Mesodermal cell (in vitro differentiated cells): ENCODE results near the gene FGFR3.

Source experiments
- H3K27ac ChIP-seq: 2 replicates; pipeline ENCODE4 v1.7.0; 2013; ENCODE audit warnings: mild to moderate bottlenecking, low read depth, low read length, moderate library complexity; ENCODE audit not compliant: severe bottlenecking
- H3K36me3 ChIP-seq: 2 replicates; pipeline ENCODE4 v1.7.1; 2013; ENCODE audit warnings: mild to moderate bottlenecking, low read length, moderate library complexity; ENCODE audit not compliant: control insufficient read depth, insufficient read depth
- H3K4me1 ChIP-seq: one replicate; pipeline ENCODE4 v1.7.1; 2013; ENCODE audit warnings: mild to moderate bottlenecking, low read length; ENCODE audit not compliant: insufficient read depth, control insufficient read depth, poor library complexity, severe bottlenecking
- H3K4me3 ChIP-seq: 2 replicates; pipeline ENCODE4 v1.7.0; 2013; ENCODE audit warnings: low read length, control low read depth, mild to moderate bottlenecking; ENCODE audit not compliant: insufficient read depth, poor library complexity, severe bottlenecking; ENCODE audit errors: extremely low read depth
- H3K9me3 ChIP-seq: 2 replicates; pipeline ENCODE4 v1.7.1; 2013; ENCODE audit warnings: mild to moderate bottlenecking, low read length, moderate library complexity; ENCODE audit not compliant: control insufficient read depth
- WGBS, 2 experiments: methylation state at CpG; one replicate each; pipeline ENCODE4 v1.1.5; 2013; ENCODE audit warnings: missing lambda C conversion rate in 2 of 2; ENCODE audit not compliant: insufficient coverage in 2 of 2; 5-methylcytosine and 5-hydroxymethylcytosine counted together

The FGFR3 gene

GRCh38 chr4:1763550-1764080 is 29.5 kb upstream of the FGFR3 start:
- WGBS, 2 experiments: 56 to 67% methylated on average over 32 to 36 of the region's 36 CpGs
- no peaks in the 10 kb centered on the region for H3K36me3 ChIP-seq
- no peak overlapping the region for H3K4me3 ChIP-seq
- H3K27ac ChIP-seq: no peak overlapping the region
- H3K4me1 ChIP-seq: peaks cover 8% of the 10 kb centered on the region
- no peaks in the 10 kb centered on the region for H3K9me3 ChIP-seq

- Histone ChIP-seq H3K36me3 (no peaks in the 10 kb centered on the region), H3K9me3 (no peaks in the 10 kb centered on the region), H3K4me3 (no peak overlapping the region), H3K27ac (no peak overlapping the region), H3K4me1 (peaks cover 8% of the 10 kb centered on the region)
- 93 to 100% methylated on average over 3 to 8 of the region's 9 CpGs for WGBS, 2 experiments
Measured at GRCh38 chr4:1764670-1765069, 28.4 kb upstream of the FGFR3 start.

GRCh38 chr4:1765409-1766072 is 27.6 kb upstream of the FGFR3 start:
- WGBS, 2 experiments: 74 to 78% methylated on average over 5 to 10 of the region's 10 CpGs

GRCh38 chr4:1766106-1767060 is 26.7 kb upstream of the FGFR3 start:
- H3K27ac ChIP-seq: peak overlapping the region; percentile 29
- no peaks in the 10 kb centered on the region for H3K36me3 ChIP-seq
- 11 to 18% methylated on average over 26 to 35 of the region's 41 CpGs for WGBS, 2 experiments
- peak overlapping the region; percentile 19 for H3K4me3 ChIP-seq
- H3K9me3 ChIP-seq: no peaks in the 10 kb centered on the region
- peaks cover 8% of the 10 kb centered on the region for H3K4me1 ChIP-seq

More at GRCh38 chr4:1765409-1766072, 27.6 kb upstream of the FGFR3 start:
- Histone ChIP-seq H3K27ac (no peak overlapping the region), H3K36me3 (no peaks in the 10 kb centered on the region), H3K4me3 (no peak overlapping the region), H3K4me1 (peaks cover 8% of the 10 kb centered on the region), H3K9me3 (no peaks in the 10 kb centered on the region)

GRCh38 chr4:1767061-1767769 is 25.9 kb upstream of the FGFR3 start:
- no peaks in the 10 kb centered on the region for H3K36me3 ChIP-seq
- H3K4me3 ChIP-seq: peak overlapping the region; percentile 19
- H3K27ac ChIP-seq: no peak overlapping the region
- WGBS, 2 experiments: 0 to 1% methylated on average over 46 to 53 of the region's 84 CpGs
- H3K4me1 ChIP-seq: peaks cover 8% of the 10 kb centered on the region
- H3K9me3 ChIP-seq: no peaks in the 10 kb centered on the region

- WGBS, 2 experiments: 4 to 10% methylated on average over 11 to 14 of the region's 32 CpGs
- H3K4me1 ChIP-seq: peaks cover 8% of the 10 kb centered on the region
- H3K36me3 ChIP-seq: no peaks in the 10 kb centered on the region
- H3K4me3 ChIP-seq: no peak overlapping the region
- H3K27ac ChIP-seq: no peak overlapping the region
- no peaks in the 10 kb centered on the region for H3K9me3 ChIP-seq
Measured at GRCh38 chr4:1767770-1768366, 25.2 kb upstream of the FGFR3 start.

- Histone ChIP-seq H3K4me3 (no peak overlapping the region), H3K4me1 (peaks cover 8% of the 10 kb centered on the region)
Measured at GRCh38 chr4:1768367-1769034, 24.6 kb upstream of the FGFR3 start.

GRCh38 chr4:1769692-1770091 is 23.4 kb upstream of the FGFR3 start:
- Histone ChIP-seq H3K4me1 (peaks cover 8% of the 10 kb centered on the region), H3K9me3 (no peaks in the 10 kb centered on the region), H3K36me3 (no peaks in the 10 kb centered on the region), H3K4me3 (no peak overlapping the region), H3K27ac (no peak overlapping the region)
- WGBS, 2 experiments: 92 to 98% methylated on average over 4 to 6 of the region's 6 CpGs

More at GRCh38 chr4:1768367-1769034, 24.6 kb upstream of the FGFR3 start:
- Histone ChIP-seq H3K27ac (no peak overlapping the region), H3K36me3 (no peaks in the 10 kb centered on the region), H3K9me3 (no peaks in the 10 kb centered on the region)
- 76% methylated on average over 13 to 19 of the region's 23 CpGs for WGBS, 2 experiments

- no peaks in the 10 kb centered on the region for H3K9me3 ChIP-seq
- WGBS, 2 experiments: 90 to 94% methylated on average over 12 to 18 of the region's 33 CpGs
- H3K27ac ChIP-seq: no peak overlapping the region
- H3K4me3 ChIP-seq: no peak overlapping the region
- H3K4me1 ChIP-seq: peaks cover 8% of the 10 kb centered on the region
- H3K36me3 ChIP-seq: no peaks in the 10 kb centered on the region
Measured at GRCh38 chr4:1770245-1770644, 22.8 kb upstream of the FGFR3 start.
